Stimulated activated naive CD8-positive, alpha-beta T cell treated with anti-CD3 and anti-CD28 coated beads, Interleukin-15, Interleukin-2, amounts not matched to agents 100 U/mL and 50 U/mL, for 24 hours (primary cell): ENCODE results near the gene KRTAP19-3.
"Not testable (repeated sequence)": the region's sequence is repeated elsewhere in the genome, so short reads cannot be mapped to it uniquely, and the experiment has no call there.

ENCODE experiments used
- ATAC-seq: fragments of 150-1000 bp; cut with Tn5 transposase; one replicate; pipeline ENCODE4 v1.10.0; 2021
- DNase-seq: peaks from one replicate; pipeline ENCODE4 v3.0.0; 2021

KRTAP19-3 gene

GRCh38 chr21:30491963-30492428, at the start of gene KRTAP19-3:
TSS of gene KRTAP19-3 (minus strand) at chr21:30492013. CDS start at chr21:30491957, 56 bp downstream.
- no peak for ATAC-seq
- DNase-seq, result no peak

GRCh38 chr21:30518876-30519275, 27.1 kb upstream of the KRTAP19-3 start:
- ATAC-seq, result no peak
- no peak for DNase-seq

GRCh38 chr21:30515681-30516080, 23.9 kb upstream of the KRTAP19-3 start:
- DNase-seq (no peak), ATAC-seq (no peak)

- not testable (repeated sequence) for DNase-seq, ATAC-seq
Measured at GRCh38 chr21:30505621-30506205, 13.9 kb upstream of the KRTAP19-3 start.

GRCh38 chr21:30502041-30502440, 10.2 kb upstream of the KRTAP19-3 start, which contains the start of gene KRTAP19-5:
TSS of gene KRTAP19-5 (minus strand) at chr21:30502141. CDS start at chr21:30502090, 51 bp downstream.
- no peak for DNase-seq
- ATAC-seq, result no peak

GRCh38 chr21:30497065-30497464, 5.3 kb upstream of the KRTAP19-3 start, which contains the start of gene KRTAP19-4:
TSS of gene KRTAP19-4 (minus strand) at chr21:30497165. CDS start at chr21:30497110, 55 bp downstream.
- DNase-seq, result no peak
- no peak for ATAC-seq

GRCh38 chr21:30487336-30487735, 4.5 kb downstream of the KRTAP19-3 start, which contains the start of gene KRTAP19-2:
TSS of gene KRTAP19-2 (minus strand) at chr21:30487436. CDS start at chr21:30487348, 88 bp downstream.
- DNase-seq (no peak), ATAC-seq (no peak)

GRCh38 chr21:30486180-30486579, 5.6 kb downstream of the KRTAP19-3 start:
- no peak for DNase-seq

GRCh38 chr21:30482130-30482529, 9.7 kb downstream of the KRTAP19-3 start:
- ATAC-seq, result no peak
- DNase-seq, result no peak

More at GRCh38 chr21:30486180-30486579, 5.6 kb downstream of the KRTAP19-3 start:
- ATAC-seq, result no peak

- no peak for ATAC-seq
Measured at GRCh38 chr21:30480145-30480544, 11.7 kb downstream of the KRTAP19-3 start, which contains the start of gene KRTAP19-1. TSS of gene KRTAP19-1 (minus strand) at chr21:30480367. CDS start at chr21:30480317, 50 bp downstream.

GRCh38 chr21:30479259-30479658, 12.6 kb downstream of the KRTAP19-3 start:
- no peak for DNase-seq
- no peak for ATAC-seq

More at GRCh38 chr21:30480145-30480544, 11.7 kb downstream of the KRTAP19-3 start, which contains the start of gene KRTAP19-1:
- DNase-seq, result no peak

- ATAC-seq, result no peak
- no peak for DNase-seq
Measured at GRCh38 chr21:30478004-30478403, 13.8 kb downstream of the KRTAP19-3 start.

- ATAC-seq (no peak), DNase-seq (no peak)
Measured at GRCh38 chr21:30468900-30469714, 22.7 kb downstream of the KRTAP19-3 start.

GRCh38 chr21:30463713-30464112, 28.1 kb downstream of the KRTAP19-3 start:
- no peak for ATAC-seq
- no peak for DNase-seq

- DNase-seq (no peak), ATAC-seq (no peak)
Measured at GRCh38 chr21:30448514-30448913, 43.3 kb downstream of the KRTAP19-3 start.

GRCh38 chr21:30447056-30447455, 44.8 kb downstream of the KRTAP19-3 start:
- ATAC-seq, result no peak
- DNase-seq, result no peak

- no peak for DNase-seq
Measured at GRCh38 chr21:30444204-30444603, 47.6 kb downstream of the KRTAP19-3 start.

GRCh38 chr21:30443226-30443625, 48.6 kb downstream of the KRTAP19-3 start:
- DNase-seq (no peak), ATAC-seq (no peak)

More at GRCh38 chr21:30444204-30444603, 47.6 kb downstream of the KRTAP19-3 start:
- ATAC-seq, result no peak
